Loucy (cell line): ENCODE data around the gene GAL3ST2.

Source experiments
- CTCF ChIP-seq: fragments of 200-600 bp; sonication (generic); conservative IDR thresholded peaks from 2 replicates; pipeline ENCODE4 v1.5.1; 2014; ENCODE audit warnings: mild to moderate bottlenecking, antibody characterized with exemption, low read length
- EZH2phosphoT487 ChIP-seq: fragments of 200-600 bp; IDR thresholded peaks from 2 replicates; pipeline ENCODE4 v1.6.1; 2018; ENCODE audit warnings: antibody characterized with exemption, mild to moderate bottlenecking, moderate library complexity, borderline replicate concordance

DNA sequence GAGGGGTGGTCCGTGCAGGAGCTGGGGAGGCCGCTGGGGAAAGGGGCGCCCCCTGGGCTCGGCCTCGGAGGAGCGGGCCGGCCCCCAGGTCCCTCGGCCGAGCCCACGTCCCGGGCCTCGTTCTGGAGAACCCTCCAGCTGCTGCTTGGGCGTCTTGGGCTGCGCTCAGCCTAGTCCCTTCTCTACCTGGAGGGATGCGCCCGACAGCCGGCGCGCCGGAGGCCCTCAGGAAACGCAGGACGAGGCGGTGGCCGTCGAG is 42.5 kb upstream of the GAL3ST2 start:
- TF ChIP-seq CTCF (peak; percentile 25; the same call in 1 of the 2 replicates), EZH2phosphoT487 (no peak)
